ENCODE results near the gene NPEPPS.

DNA sequence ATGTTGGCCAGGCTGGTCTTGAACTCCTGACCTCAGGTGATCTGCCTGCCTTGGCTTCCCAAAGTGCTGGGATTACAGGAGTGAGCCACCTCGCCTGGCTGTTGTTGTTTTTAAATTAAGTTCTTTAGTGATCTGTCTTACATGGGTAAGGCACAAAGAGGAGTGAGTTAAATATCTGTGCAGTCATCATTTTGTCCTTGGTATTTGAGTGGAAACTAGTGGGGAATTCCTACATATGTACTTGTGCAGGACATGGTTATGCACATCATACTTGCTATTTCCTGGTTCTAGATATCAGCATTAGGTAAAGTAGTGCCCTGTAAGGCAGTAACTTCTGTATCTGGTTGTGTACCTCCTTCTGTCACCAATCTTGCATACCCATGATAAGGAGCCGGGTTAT, 122.5 kb downstream of the NPEPPS start:
- TF ChIP-seq, protein P1, sequence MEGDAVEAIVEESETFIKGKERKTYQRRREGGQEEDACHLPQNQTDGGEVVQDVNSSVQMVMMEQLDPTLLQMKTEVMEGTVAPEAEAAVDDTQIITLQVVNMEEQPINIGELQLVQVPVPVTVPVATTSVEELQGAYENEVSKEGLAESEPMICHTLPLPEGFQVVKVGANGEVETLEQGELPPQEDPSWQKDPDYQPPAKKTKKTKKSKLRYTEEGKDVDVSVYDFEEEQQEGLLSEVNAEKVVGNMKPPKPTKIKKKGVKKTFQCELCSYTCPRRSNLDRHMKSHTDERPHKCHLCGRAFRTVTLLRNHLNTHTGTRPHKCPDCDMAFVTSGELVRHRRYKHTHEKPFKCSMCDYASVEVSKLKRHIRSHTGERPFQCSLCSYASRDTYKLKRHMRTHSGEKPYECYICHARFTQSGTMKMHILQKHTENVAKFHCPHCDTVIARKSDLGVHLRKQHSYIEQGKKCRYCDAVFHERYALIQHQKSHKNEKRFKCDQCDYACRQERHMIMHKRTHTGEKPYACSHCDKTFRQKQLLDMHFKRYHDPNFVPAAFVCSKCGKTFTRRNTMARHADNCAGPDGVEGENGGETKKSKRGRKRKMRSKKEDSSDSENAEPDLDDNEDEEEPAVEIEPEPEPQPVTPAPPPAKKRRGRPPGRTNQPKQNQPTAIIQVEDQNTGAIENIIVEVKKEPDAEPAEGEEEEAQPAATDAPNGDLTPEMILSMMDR (IDR thresholded peaks at IDR 0.05; ENCODE audit: insufficient read depth, low read length, poor library complexity, severe bottlenecking), result no peak
- TF ChIP-seq EZH2phosphoT487 (conservative IDR thresholded peaks at IDR 0.05; ENCODE audit: low read length), result no peak

Measured in SU-DHL-6 (cell line).